ENCODE measurements around the gene KCNIP1.

The KCNIP1 gene

GRCh38 chr5:170493028-170493820 lies 10.6 kb upstream of the KCNIP1 start:
- H3K36me3 ChIP-seq (ENCODE audit: control insufficient read depth in 2 of 2, insufficient read depth in 2 of 2, low read length in 2 of 2), result no peaks in the 10 kb centered on the region
- no peak overlapping the region for H3K27ac ChIP-seq (ENCODE audit: low read depth in 2 of 2, low read length in 2 of 2)
- no peak overlapping the region for H3K9ac ChIP-seq (ENCODE audit: low read depth in 1 of 2, low read length in 2 of 2)
- no peak overlapping the region for H3K4me3 ChIP-seq (ENCODE audit: low read length in 2 of 2)
- H3K4me1 ChIP-seq (ENCODE audit: control insufficient read depth in 2 of 2, insufficient read depth in 2 of 2, low read length in 2 of 2), result no peaks in the 10 kb centered on the region
- no peaks in the 10 kb centered on the region for H3K9me3 ChIP-seq (ENCODE audit: control insufficient read depth in 2 of 2, low read length in 2 of 2)
- no peaks in the 10 kb centered on the region for H3K27me3 ChIP-seq (ENCODE audit: control insufficient read depth in 2 of 2, insufficient read depth in 2 of 2, low read length in 2 of 2)

- no peaks in the 10 kb centered on the region for H3K36me3 ChIP-seq (ENCODE audit: control insufficient read depth in 2 of 2, insufficient read depth in 2 of 2, low read length in 2 of 2)
- no peak overlapping the region for H3K9ac ChIP-seq (ENCODE audit: low read depth in 1 of 2, low read length in 2 of 2)
- no peaks in the 10 kb centered on the region for H3K4me1 ChIP-seq (ENCODE audit: control insufficient read depth in 2 of 2, insufficient read depth in 2 of 2, low read length in 2 of 2)
- no peaks in the 10 kb centered on the region for H3K27me3 ChIP-seq (ENCODE audit: control insufficient read depth in 2 of 2, insufficient read depth in 2 of 2, low read length in 2 of 2)
- no peak overlapping the region for H3K4me3 ChIP-seq (ENCODE audit: low read length in 2 of 2)
- no peaks in the 10 kb centered on the region for H3K9me3 ChIP-seq (ENCODE audit: control insufficient read depth in 2 of 2, low read length in 2 of 2)
- H3K27ac ChIP-seq (ENCODE audit: low read depth in 2 of 2, low read length in 2 of 2), result no peak overlapping the region
Observed at GRCh38 chr5:170494041-170494440, 9.8 kb upstream of the KCNIP1 start.

- Histone ChIP-seq H3K4me1 (ENCODE audit: control insufficient read depth in 2 of 2, insufficient read depth in 2 of 2, low read length in 2 of 2) (no peaks in the 10 kb centered on the region), H3K9ac (ENCODE audit: low read depth in 1 of 2, low read length in 2 of 2) (no peak overlapping the region), H3K9me3 (ENCODE audit: control insufficient read depth in 2 of 2, low read length in 2 of 2) (no peaks in the 10 kb centered on the region), H3K27ac (ENCODE audit: low read depth in 2 of 2, low read length in 2 of 2) (no peak overlapping the region), H3K36me3 (ENCODE audit: control insufficient read depth in 2 of 2, insufficient read depth in 2 of 2, low read length in 2 of 2) (no peaks in the 10 kb centered on the region), H3K27me3 (ENCODE audit: control insufficient read depth in 2 of 2, insufficient read depth in 2 of 2, low read length in 2 of 2) (no peaks in the 10 kb centered on the region), H3K4me3 (ENCODE audit: low read length in 2 of 2) (no peak overlapping the region)
Observed at GRCh38 chr5:170495825-170496661, 7.8 kb upstream of the KCNIP1 start.

DNA sequence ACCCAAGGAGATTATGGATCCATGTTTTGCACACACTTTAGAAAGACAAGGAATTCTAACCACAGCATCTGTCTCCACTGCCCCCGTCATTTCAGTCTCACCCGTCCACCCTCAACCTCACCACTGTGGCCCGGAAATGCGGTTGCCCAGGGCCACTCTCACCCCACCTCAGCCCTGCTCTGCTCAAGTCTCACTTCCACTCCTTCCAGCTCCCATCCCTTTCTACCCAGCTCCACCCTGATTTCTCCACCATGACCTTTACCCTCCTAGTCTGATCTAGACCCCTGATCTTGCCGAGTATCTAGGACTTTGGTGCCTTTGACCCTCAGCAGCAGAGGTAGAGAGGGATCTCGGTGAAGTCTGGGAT lies 7.2 kb upstream of the KCNIP1 start:
- Histone ChIP-seq H3K9me3 (ENCODE audit: control insufficient read depth in 2 of 2, low read length in 2 of 2) (no peaks in the 10 kb centered on the region), H3K27me3 (ENCODE audit: control insufficient read depth in 2 of 2, insufficient read depth in 2 of 2, low read length in 2 of 2) (no peaks in the 10 kb centered on the region), H3K27ac (ENCODE audit: low read depth in 2 of 2, low read length in 2 of 2) (no peak overlapping the region), H3K4me3 (ENCODE audit: low read length in 2 of 2) (no peak overlapping the region), H3K36me3 (ENCODE audit: control insufficient read depth in 2 of 2, insufficient read depth in 2 of 2, low read length in 2 of 2) (no peaks in the 10 kb centered on the region), H3K4me1 (ENCODE audit: control insufficient read depth in 2 of 2, insufficient read depth in 2 of 2, low read length in 2 of 2) (no peaks in the 10 kb centered on the region), H3K9ac (ENCODE audit: low read depth in 1 of 2, low read length in 2 of 2) (no peak overlapping the region)

DNA sequence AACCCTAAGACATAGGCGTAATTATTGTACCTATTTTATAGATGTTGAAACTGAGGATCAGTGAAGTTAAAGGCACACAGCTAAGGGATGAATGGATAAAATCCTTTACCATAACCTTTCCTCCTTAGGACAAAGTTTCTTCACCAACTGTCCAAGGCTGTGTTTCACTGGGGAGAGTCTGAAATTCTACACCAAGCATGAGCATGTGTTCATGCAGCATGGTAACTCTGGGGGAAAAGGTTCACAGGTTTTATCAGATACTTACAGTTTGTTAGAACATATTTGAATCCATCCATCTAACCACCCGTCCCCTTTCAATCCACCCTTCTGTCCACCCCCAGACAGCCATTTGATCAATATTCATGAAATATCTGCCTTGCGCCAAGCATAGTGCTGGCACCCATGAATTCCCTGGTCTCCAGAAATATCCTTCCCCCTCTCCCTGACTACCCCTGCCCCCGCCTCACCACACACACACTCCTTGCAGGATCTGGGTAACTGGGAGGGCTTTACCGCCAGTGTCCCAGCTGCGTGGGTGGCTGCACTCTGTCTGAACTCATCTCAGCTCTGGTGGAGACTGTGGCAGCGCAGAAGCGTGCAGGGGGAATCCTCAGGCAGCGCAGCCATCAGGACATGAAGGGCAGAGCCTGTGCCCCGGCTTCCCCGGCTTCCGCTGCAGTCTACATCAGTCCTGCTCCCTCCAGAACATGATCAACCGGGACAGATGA lies 6.3 kb upstream of the KCNIP1 start:
- H3K9me3 ChIP-seq (ENCODE audit: control insufficient read depth in 2 of 2, low read length in 2 of 2), result no peaks in the 10 kb centered on the region
- no peak overlapping the region for H3K9ac ChIP-seq (ENCODE audit: low read depth in 1 of 2, low read length in 2 of 2)
- H3K36me3 ChIP-seq (ENCODE audit: control insufficient read depth in 2 of 2, insufficient read depth in 2 of 2, low read length in 2 of 2), result no peaks in the 10 kb centered on the region
- H3K27me3 ChIP-seq (ENCODE audit: control insufficient read depth in 2 of 2, insufficient read depth in 2 of 2, low read length in 2 of 2), result no peaks in the 10 kb centered on the region
- no peaks in the 10 kb centered on the region for H3K4me1 ChIP-seq (ENCODE audit: control insufficient read depth in 2 of 2, insufficient read depth in 2 of 2, low read length in 2 of 2)
- no peak overlapping the region for H3K27ac ChIP-seq (ENCODE audit: low read depth in 2 of 2, low read length in 2 of 2)
- H3K4me3 ChIP-seq (ENCODE audit: low read length in 2 of 2), result no peak overlapping the region

DNA sequence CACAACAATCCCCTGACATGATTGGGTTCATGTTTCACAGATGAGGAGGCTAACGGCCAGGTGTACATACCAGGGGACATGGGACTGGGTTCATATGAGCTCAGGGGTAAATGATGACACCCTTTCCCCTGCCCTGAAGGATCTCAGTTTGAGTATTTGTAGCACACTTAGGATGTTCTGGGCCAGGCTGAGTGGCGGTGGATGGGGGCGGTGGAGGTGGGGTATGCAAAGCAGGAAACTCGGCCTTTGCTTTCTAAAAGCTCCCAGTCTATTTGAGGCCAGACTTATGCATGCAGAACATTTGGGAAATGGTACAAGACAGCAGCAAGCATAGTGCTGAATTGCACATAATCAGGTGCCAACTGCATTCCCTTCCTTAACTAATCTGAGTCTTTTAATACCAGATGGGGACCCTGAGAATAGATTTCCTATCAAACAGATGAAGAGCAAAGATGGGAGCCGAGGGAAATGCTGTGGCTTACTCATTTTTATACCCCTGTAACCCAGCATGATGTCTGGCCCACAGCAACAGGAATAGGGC lies 4.9 kb upstream of the KCNIP1 start:
- no peak overlapping the region for H3K27ac ChIP-seq (ENCODE audit: low read depth in 2 of 2, low read length in 2 of 2)
- H3K9ac ChIP-seq (ENCODE audit: low read depth in 1 of 2, low read length in 2 of 2), result no peak overlapping the region
- H3K27me3 ChIP-seq (ENCODE audit: control insufficient read depth in 2 of 2, insufficient read depth in 2 of 2, low read length in 2 of 2), result no peaks in the 10 kb centered on the region
- H3K36me3 ChIP-seq (ENCODE audit: control insufficient read depth in 2 of 2, insufficient read depth in 2 of 2, low read length in 2 of 2), result no peaks in the 10 kb centered on the region
- H3K4me3 ChIP-seq (ENCODE audit: low read length in 2 of 2), result no peak overlapping the region
- no peaks in the 10 kb centered on the region for H3K4me1 ChIP-seq (ENCODE audit: control insufficient read depth in 2 of 2, insufficient read depth in 2 of 2, low read length in 2 of 2)
- no peaks in the 10 kb centered on the region for H3K9me3 ChIP-seq (ENCODE audit: control insufficient read depth in 2 of 2, low read length in 2 of 2)

DNA sequence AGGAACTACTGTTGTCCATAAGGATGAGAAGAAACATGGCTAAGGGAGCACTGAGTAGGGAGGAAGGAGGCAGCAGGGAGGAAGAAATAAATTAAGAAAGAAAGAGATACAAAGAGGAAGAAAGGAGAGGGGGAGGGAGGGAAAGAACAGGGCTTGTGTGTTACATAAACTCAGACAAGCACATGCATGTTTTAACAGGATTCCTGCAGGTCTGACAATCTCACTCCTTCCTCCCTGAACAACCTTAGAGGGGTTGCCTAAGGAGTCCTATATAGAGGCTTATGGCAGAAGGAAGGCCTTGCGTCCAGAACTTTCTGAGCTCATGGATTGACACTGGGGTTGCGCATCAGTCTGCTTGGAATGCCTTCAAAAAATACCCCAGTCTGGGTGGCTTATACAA lies 4.2 kb upstream of the KCNIP1 start:
- Histone ChIP-seq H3K4me3 (ENCODE audit: low read length in 2 of 2) (no peak overlapping the region), H3K9me3 (ENCODE audit: control insufficient read depth in 2 of 2, low read length in 2 of 2) (no peaks in the 10 kb centered on the region), H3K4me1 (ENCODE audit: control insufficient read depth in 2 of 2, insufficient read depth in 2 of 2, low read length in 2 of 2) (no peaks in the 10 kb centered on the region), H3K27me3 (ENCODE audit: control insufficient read depth in 2 of 2, insufficient read depth in 2 of 2, low read length in 2 of 2) (no peaks in the 10 kb centered on the region), H3K9ac (ENCODE audit: low read depth in 1 of 2, low read length in 2 of 2) (no peak overlapping the region), H3K27ac (ENCODE audit: low read depth in 2 of 2, low read length in 2 of 2) (no peak overlapping the region), H3K36me3 (ENCODE audit: control insufficient read depth in 2 of 2, insufficient read depth in 2 of 2, low read length in 2 of 2) (no peaks in the 10 kb centered on the region)

DNA sequence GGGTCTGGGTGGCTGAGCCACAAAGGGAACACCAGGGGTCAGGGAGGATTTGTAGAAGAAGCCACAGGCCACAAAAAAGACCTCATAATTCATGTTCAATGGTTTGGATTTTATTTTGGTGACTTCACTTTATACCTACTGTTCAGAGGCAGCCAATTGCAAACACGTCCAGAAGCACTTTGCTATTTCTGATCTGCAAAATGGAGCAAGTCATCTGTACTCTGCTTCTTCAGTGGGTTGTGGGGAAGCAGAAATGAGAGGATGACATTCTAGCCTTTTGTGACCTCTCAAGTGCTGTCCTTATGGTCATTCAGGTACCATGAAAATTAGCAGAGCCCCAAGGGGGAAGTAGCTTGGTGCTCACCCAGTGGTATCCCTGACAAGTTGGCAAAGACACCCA lies 2.5 kb upstream of the KCNIP1 start:
- H3K9me3 ChIP-seq (ENCODE audit: control insufficient read depth in 2 of 2, low read length in 2 of 2), result no peaks in the 10 kb centered on the region
- H3K4me3 ChIP-seq (ENCODE audit: low read length in 2 of 2), result no peak overlapping the region
- H3K27me3 ChIP-seq (ENCODE audit: control insufficient read depth in 2 of 2, insufficient read depth in 2 of 2, low read length in 2 of 2), result peaks cover 0 to 3% of the 10 kb centered on the region in 2 donors
- H3K9ac ChIP-seq (ENCODE audit: low read depth in 1 of 2, low read length in 2 of 2), result no peak overlapping the region
- no peaks in the 10 kb centered on the region for H3K36me3 ChIP-seq (ENCODE audit: control insufficient read depth in 2 of 2, insufficient read depth in 2 of 2, low read length in 2 of 2)
- no peaks in the 10 kb centered on the region for H3K4me1 ChIP-seq (ENCODE audit: control insufficient read depth in 2 of 2, insufficient read depth in 2 of 2, low read length in 2 of 2)
- H3K27ac ChIP-seq (ENCODE audit: low read depth in 2 of 2, low read length in 2 of 2), result no peak overlapping the region

- Histone ChIP-seq H3K4me3 (ENCODE audit: low read length in 2 of 2) (no peak overlapping the region), H3K36me3 (ENCODE audit: control insufficient read depth in 2 of 2, insufficient read depth in 2 of 2, low read length in 2 of 2) (no peaks in the 10 kb centered on the region), H3K9ac (ENCODE audit: low read depth in 1 of 2, low read length in 2 of 2) (no peak overlapping the region), H3K27me3 (ENCODE audit: control insufficient read depth in 2 of 2, insufficient read depth in 2 of 2, low read length in 2 of 2) (peaks cover 0 to 7% of the 10 kb centered on the region in 2 donors), H3K9me3 (ENCODE audit: control insufficient read depth in 2 of 2, low read length in 2 of 2) (no peaks in the 10 kb centered on the region), H3K27ac (ENCODE audit: low read depth in 2 of 2, low read length in 2 of 2) (no peak overlapping the region), H3K4me1 (ENCODE audit: control insufficient read depth in 2 of 2, insufficient read depth in 2 of 2, low read length in 2 of 2) (no peaks in the 10 kb centered on the region)
Observed at GRCh38 chr5:170501931-170502330, 1.9 kb upstream of the KCNIP1 start.

Measured in mucosa of rectum (tissue), 2 donors.